OCI-LY7 (cell line): ENCODE measurements around the gene CD37.

Experiments
- CTCF ChIP-seq: fragments of 200-600 bp; sonication (generic); conservative IDR thresholded peaks from 2 replicates; pipeline ENCODE4 v1.5.1; 2014; ENCODE audit warnings: mild to moderate bottlenecking, antibody characterized with exemption, low read length, moderate library complexity, mixed read lengths
- EZH2phosphoT487 ChIP-seq: fragments of 200-600 bp; sonication (generic); IDR thresholded peaks from 2 replicates; pipeline ENCODE4 v1.6.1; 2018; ENCODE audit warnings: low read depth, borderline replicate concordance, mild to moderate bottlenecking, mixed run types, antibody characterized with exemption, low read length, moderate library complexity, mixed read lengths

- no peak for TF ChIP-seq CTCF
- no peak for TF ChIP-seq EZH2phosphoT487
Observed at GRCh38 chr19:49287141-49287770, 48.0 kb upstream of the CD37 start.
